ENCODE measurements around the gene HOXD8.

Gene HOXD8

DNA sequence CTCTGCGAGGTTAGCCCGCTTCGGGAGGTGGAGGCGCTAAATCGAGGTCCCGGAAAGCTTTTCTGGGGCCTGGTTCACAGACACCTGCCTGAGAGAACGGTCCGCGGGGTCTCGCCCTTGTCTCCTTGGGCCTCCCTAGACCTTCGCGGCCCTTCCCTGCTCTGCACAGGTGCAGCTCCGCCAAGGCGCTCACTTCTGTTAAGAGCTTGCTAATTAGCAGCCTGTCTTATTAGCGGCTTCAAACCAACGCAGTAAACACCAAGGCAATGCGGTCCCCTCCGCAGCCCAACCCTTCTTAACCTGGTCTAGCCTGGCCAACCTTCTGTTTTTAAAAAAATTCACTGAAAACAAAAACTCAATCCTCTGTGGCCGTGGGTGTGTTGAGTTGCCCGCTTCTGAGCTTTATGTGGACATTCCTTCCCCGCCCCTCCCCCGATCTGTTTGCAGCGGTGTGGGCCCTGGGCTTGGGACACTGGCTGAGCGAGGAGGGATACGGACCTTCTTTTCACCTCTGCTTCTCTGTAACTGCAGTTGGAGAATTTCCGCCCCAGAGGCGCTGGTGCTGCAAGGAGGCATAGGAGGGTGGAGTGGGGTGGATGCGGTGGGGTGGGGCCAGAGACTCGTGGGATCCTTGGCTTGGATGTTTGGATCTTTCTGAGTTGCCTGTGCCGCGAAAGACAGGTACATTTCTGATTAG is 18.4 kb downstream of the HOXD8 start:
- DNase-seq, result no peak

DNA sequence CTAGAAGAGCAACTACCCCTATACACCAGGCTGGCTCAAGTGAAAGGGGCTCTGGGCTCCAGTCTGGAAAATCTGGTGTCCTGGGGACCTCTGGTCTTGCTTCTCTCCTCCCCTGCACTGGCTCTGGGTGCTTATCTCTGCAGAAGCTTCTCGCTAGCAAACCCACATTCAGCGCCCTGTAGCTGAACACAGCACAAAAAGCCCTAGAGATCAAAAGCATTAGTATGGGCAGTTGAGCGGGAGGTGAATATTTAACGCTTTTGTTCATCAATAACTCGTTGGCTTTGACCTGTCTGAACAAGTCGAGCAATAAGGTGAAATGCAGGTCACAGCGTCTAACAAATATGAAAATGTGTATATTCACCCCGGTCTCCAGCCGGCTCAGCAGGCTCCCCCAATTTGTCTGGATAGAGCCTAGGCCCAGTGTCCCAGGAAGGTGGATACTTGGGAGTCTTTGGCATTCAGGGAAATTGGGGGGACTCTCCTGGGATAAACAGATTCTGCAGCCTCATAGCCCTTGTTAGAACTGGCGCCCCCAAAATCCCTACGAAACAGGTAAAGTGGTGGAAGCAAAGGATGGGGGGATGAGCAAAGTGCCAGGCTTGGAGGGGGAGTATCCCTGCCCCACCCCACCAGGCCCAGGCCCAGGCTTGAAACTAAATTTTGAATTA is 19.4 kb downstream of the HOXD8 start:
- DNase-seq, result no peak

DNA sequence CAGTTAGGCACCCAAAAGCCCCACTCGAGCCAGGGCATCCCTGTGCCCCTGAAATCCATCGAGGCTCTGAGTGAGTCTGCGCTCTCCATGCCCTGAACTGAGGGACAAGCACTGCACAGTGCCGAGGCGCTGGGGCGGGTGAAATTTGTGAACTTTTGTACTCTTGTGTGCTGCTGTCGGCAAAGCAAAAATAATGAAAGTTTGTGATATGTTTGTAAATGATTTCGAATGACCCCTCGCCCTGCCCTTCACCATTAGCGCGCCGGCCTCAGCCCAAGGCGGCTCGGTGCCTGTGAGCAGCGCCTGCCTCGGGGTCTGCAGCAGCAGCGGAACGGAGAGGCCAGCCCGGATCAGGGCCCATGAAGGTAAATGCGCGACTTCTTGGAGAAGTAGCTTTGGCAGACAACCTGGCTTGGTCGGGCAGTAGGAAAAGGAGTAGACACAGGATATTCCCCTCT is 20.0 kb downstream of the HOXD8 start:
- DNase-seq, result no peak

DNA sequence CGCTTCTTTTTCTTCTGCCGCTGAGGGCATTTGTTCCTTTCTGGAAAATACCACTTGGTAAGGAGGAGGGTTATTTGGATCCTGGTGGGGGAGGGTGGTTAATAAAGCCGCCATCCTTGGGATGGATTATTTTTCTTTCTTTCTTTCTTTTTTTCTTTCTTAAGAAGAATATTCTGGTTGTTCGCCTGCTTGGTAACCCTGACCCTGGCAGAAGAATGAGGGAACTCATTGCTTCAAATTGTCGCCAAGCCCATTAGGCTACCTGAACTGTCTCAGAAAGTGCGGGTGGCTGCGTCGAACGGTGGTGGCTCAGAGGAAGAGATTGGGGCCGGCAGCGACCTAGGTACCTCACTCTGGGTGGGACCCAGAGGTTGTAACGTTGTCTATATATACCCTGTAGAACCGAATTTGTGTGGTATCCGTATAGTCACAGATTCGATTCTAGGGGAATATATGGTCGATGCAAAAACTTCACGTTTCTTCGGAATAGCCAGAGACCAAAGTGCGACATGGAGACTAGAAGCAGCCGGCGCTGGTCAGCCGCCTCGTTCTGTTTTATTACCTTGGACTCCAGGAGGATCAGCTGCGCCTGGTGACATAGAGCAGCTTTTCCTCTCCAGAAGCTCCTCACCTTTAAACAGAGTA is 20.6 kb downstream of the HOXD8 start:
- no peak for DNase-seq

DNA sequence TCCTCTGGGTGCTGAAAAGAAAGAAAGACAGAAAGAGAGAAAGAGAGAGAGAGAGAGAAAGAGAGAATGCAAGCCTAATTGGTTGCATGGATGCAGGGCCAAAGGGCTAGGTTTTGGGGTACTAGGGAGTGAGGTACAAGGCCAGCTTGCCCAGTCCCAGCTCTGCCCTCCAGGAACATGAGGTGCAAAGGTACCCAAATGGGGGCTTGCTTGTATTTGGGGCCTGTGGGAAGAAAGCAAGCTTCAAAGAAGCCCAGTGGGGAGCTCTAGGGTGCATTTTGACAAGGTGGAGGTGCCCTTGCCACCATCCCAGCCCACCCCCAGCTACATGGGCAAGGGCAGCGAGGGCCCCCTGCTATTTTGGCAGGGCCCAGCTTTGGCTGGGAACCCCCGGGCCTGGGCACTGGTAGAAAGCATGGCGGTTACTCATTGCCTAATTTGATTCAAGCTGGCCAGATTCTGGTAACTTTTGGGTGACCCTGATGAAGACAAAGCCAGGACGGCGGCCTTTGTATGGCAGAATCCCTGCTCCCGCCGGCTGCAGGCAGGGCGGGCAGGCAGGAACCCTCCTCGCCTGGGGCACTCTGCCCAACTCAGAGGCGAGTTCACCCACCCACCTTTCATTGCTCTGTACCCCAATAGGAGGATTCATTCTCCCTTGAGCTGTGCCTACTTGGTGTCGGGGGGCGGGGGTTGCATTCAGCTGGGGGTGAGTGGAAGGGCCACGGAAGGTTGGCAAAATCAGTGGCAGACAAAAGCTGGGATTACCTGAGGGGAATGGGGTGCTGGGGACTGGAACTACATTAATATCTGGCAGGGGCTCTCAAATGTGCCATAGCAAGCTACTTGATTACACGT is 21.3 kb downstream of the HOXD8 start:
- no peak for DNase-seq

DNA sequence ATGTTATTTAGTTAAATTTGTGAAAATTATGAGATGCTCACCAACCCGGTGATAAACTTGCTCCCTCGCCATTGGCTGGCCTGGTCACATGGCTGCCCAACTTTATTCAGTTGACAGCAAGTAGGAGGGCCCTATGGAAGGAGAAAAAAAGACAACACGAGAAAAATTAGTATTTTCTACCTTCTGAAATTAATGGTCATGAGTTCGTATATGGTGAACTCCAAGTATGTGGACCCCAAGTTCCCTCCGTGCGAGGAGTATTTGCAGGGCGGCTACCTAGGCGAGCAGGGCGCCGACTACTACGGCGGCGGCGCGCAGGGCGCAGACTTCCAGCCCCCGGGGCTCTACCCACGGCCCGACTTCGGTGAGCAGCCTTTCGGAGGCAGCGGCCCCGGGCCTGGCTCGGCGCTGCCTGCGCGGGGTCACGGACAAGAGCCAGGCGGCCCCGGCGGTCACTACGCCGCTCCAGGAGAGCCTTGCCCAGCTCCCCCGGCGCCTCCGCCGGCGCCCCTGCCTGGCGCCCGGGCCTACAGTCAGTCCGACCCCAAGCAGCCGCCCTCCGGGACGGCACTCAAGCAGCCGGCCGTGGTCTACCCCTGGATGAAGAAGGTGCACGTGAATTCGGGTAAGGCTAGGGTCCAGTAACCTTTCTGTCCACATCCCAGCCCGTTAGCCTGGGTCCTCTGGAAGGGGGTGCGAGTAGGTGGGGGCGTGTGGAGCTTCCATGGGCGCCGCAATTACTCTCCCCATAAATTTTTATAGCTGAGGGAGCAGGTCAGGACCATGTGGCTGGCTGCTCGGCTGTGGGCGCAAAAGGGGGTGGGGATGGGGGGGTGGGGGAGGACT is 22.2 kb downstream of the HOXD8 start, which contains the start of gene HOXD4:
Gene HOXD4, plus strand, starts transcription at position 109 of the 846 bp plus-strand sequence. Its CDS starts 84 bp downstream, at position 193.
- no peak for DNase-seq

DNA sequence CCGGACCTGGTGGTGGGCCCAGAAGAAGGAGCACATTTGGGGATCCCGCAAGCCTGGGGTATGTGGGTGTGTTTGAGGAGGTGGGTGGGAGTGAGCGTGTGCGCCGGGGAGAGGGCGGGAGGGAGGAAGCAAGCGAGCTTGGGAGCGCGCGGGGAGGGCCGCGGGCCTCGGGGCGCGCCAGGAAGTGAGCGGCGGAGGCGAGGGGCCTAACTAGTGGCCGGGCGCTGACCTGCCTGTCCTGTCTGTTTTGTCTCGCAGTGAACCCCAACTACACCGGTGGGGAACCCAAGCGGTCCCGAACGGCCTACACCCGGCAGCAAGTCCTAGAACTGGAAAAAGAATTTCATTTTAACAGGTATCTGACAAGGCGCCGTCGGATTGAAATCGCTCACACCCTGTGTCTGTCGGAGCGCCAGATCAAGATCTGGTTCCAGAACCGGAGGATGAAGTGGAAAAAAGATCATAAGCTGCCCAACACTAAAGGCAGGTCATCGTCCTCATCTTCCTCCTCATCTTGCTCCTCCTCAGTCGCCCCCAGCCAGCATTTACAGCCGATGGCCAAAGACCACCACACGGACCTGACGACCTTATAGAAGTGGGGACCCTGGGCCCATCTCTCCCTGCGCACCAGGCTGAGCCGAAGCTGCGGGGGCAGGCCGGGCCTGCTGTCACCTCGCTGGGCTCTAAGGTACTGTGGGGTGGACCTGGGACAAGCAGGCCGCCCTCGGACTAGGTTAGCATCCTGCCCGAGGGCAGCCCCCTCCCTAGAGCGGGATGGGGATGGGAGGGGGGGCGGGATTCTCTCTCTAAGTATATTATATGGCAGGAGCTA is 23.1 kb downstream of the HOXD8 start:
- no peak for DNase-seq

DNA sequence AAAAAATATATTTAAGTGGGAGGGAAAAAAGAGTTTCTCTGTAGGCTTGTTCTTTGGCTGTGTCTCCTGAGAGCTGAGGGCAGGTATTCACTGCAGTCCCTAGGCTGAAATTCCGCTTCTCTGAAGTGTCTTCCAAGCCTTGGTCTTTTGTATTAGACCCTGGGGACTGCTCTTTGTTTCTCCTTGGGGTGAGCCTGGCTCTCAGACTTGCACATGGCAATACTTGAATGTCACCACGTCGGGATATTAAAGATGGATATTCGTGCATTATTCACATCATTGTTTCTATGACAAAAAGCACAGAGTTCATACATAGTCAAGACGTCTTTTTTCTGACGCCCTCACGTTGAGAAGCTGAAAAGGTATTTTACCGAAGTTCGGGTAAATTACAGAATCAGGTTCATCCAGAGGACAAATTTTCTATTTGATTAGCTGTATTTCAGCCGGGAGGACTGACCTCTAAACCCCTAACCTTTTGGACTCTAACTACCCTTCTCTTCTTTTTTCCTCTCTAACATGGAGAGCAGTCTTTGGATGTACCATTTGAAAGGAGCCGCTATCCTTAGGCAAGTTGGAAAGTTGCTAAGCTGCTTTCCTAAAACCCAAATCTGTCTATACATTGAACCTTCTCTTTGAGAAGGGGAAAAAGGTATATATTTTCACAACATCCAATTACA is 25.2 kb downstream of the HOXD8 start:
- DNase-seq, result no peak

DNA sequence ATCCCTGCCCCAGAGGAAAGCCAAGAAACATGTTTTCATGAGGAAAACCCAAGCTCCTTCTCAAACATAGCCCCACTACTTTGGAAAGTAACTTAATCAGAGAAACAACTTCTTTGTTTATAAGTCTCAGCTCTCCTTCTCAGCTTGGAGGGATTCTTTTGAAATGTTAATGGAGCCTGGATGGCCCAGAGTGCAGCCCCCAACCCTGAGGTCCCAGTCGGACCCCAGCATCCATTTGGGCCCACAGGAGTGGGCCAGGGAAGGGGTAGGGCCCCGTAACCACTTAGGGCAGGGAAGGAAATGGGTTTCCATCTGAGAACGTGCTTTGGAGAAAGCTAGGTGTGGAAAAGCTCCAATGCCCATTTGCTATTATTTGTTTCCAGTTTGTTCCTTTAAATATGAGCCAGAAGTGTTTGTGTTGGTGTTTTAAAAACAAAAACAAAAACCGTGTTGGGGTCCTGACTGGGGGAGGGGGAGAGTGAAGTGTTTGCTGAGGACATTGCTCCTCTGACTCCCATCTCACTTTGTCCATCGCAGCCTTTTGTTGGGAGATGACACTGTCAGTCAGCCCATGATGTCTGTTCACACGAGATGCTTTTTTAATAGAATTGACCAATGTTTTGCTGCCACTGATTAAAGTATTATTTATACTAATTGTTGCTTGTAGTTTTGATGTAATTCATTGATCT is 26.0 kb downstream of the HOXD8 start:
- DNase-seq, result no peak

DNA sequence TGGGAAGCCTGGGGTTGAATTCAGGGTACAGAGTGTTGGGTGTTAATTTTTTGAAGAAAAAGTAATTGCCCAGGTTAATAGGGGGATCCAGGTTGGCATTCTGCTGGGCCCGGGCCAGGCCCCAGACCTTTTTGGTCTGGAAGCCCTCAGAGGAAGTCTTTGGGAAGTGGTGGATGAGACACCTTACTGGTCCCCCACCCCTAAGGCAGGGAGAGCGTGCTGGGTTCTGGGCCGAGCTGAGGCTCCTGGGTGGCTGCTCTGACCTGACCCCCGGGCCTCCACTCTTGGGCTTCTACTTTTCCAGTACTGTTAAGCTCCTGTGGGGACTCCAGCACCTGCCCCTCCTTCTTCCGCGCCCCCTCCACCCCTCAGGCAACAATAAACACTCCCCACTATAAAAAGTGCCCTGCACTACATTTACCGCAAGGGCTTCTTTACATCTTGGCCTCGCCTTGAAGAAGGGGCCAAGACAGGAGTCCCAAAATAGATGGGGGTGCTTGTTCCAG is 26.8 kb downstream of the HOXD8 start:
- DNase-seq, result no peak

DNA sequence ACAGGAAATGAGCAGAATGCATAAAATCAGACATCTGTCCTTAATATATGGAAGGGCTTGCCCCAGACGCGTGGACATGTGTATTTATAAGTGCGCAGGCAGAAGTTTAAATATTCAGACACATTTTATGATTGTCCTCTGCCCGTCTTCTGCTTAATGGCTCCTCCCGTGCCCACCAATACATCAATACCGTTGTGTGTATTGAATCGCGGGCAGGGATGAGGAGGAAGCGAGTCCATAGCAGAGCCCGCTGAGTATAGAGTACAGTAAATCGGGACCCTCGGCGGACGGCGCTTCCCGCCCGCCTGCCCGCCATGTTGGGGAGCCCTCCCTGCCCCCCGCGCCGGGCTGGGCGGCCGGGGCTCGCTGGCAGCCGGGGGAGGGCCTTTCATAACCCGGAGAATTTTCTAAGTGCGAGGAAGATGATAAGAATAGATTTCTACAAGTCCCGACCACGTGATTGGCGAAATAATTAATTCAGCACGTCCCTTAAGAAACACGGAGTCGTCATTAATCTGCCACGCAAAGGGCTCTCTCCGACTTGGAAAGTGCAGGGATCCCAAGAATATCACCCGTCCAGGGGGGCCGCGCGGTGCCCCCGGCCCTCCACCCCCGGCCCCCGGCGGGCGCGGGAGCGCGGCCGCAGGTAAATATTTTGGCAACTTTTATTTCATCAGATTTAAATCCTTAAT is 27.4 kb downstream of the HOXD8 start, which contains the start of gene HOXD3:
Gene HOXD3, plus strand, starts transcription at position 501 of the 692 bp plus-strand sequence. CDS start 11,808 bp downstream, outside the sequence.
- no peak for DNase-seq

DNA sequence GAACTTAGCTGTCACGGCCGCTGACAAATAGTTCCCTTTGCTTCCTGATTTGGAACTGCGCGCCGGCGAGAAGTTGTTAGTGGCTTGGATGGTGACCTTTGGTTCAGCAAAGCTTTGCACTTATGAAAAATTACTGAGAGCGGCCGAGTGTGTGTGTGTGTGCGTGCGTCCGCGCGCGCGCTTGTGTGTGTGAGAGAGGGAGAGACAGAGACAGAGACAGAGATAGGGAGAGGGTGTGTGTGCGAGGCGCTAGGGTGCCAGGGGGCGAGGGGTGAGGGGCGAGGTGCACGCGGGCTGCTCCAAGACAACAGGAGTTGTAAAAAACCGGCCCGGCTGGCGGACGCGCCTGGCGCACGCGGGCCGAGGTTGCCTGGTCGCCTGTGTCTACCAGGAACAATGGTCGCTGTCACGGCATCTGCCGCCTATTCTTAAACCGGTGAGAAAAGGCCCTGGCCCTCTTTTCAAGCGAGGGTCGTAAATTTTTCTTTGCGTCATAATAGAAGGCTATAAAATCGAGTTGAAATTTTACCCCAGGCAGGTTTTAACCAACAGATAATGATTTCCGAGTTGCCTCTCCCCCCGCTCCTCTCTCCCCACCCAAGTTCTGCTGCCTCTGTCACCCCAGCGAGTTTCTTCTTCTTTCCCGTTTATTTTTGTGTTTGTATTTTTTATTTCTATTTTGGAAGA is 28.1 kb downstream of the HOXD8 start:
- no peak for DNase-seq

DNA sequence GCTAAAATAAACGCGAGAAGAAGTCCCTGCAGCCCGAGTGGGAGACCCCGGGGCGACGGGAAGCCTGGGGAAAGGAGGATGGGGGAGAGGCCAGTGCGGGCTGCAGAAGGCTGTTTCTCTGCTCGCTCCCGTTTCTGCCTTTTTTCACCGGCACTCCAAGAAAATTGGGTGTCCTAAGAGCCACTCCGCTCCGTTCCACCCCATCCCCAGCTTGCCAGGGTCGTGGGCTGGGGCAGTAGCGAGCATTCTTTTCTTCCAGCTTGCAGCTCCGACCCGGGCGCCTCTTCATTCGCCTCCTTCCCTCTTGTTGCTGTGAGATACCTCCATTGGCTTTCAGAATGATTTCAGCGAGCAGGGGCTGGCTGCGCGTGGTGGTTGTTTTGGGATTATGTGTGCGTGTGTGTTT is 28.7 kb downstream of the HOXD8 start:
- DNase-seq, result no peak

DNA sequence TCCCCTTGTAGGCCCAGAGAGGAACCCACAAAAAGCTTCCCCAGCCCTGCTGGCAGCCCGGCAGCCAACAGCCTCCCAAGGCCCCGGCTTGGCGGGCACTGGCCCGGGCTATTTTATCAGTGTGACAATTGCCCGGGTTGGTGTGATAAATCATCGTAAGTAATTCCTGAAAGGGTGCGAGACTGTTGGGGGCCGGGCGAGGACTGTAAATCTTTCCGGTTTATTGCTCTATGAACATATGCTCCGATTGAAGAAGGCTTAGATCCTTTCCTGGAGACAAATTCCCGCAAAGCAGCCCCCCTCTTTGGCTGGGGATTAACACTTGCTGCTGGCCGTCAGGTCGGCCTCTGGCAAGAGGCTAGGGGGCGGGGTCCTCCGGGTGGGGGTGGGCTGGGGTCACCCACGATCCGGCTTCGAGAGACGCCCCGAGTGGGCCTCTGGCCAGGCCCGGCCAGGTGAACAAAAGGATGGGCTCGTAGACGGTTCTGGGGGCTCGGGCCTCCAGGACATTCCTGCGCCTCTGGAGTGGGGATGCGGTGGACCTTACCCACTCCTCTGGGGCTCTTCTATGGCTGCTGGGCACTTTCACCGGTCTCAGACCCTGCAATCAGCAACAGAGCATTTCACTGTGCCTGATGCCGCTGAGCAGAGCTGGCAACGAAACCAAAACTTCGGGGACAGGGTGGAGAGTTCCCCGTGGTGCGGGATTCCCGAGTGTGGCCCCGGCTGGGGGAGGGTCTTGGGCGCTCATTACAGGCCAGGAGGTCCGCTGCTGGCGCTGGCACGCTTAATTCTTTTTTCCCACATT is 29.6 kb downstream of the HOXD8 start:
- no peak for DNase-seq

DNA sequence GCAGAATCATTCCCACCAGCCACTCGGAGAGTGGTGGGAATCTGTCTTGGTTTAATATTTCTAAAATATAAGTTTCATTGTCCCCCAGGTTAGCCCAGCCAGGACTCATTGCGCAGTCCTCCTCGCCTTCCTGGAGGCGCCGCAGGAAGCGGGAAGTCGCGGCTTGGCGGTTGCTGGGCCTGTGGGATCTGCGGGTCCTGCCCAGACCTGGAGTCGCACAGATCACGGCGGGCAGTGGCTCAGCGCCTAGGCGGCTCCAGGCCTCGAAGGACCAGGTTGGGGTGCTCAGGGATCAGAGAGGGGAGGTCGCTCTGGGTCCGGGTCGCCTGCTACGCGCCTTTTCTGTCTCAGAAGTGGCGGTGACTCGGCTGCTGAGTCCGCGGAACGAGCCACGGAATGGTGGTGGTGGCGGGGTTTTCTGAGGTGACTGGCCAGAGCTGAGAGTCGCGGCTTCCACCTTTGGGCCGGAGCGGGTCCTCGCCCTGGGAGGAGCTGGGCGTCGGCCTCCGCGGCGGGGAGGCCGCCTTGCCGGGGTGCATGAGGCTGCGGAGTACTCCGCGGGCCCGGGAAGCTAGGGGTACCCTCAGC is 30.3 kb downstream of the HOXD8 start:
- DNase-seq, result no peak

DNA sequence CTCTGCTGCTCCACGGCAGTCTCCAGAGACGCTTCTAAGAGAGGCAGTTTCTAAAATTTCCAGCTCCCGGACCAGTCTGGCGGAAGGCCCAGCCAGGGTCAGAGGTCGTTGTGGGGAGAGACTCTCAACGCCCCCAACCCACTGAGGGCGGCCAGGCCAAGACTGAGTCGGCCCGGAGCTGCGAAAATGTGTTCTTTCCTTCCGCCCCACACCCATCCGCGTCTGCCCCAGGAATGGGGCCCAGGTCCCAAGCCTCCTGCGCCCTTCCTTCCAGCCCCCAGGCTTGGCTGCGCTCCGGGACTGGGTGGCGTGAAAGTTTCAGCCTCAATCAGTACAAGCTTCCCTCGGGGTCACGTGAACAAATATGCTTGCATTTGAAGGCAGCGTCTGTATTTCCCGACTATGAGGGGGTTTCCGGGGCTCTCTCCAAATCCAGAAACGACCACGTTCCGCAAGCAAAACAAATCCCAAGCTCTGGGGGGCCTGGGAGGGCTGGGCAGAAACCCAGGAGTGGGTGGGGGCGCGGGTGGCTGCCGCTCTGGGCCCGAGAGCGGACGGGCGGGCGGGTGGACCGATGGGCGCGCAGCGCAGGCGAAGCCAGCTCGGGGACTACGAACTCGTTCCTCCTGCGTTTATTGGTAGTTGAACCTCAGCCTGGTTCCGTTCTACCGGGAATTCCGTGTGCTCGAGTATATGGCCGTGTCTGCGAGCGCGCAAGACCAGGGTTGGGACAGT is 30.9 kb downstream of the HOXD8 start:
- DNase-seq, result no peak
